GM12873 (cell line): ENCODE results near the gene CX3CR1.

Source experiments
- TF ChIP-seq, protein P1 (sequence below): IDR thresholded peaks from 2 replicates; pipeline ENCODE4 v1.5.1; 2012; ENCODE audit warnings: low read depth, mild to moderate bottlenecking, moderate library complexity, low read length, control low read depth; ENCODE audit not compliant: insufficient read depth; ENCODE audit errors: missing control alignments

Gene CX3CR1

DNA sequence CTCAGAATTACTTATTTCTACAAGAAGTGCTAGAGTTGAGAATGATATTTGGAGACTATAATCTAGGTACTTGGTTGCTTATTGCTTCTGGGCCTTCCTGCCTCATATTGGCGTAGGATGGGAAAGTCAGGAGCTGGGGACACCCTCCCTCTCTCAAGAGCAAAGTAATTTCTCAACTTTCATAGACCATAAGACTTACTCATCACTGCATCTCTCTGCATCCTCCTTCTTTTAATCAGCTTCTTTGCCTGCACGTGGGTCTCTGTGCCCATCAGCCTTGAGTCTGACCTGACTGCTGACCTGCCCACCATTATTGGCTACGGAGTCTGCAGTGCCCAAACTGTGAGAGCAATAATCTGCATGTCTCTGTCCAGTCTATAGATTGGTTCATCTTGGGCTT lies 60.1 kb downstream of the CX3CR1 start:
- TF ChIP-seq, protein P1, sequence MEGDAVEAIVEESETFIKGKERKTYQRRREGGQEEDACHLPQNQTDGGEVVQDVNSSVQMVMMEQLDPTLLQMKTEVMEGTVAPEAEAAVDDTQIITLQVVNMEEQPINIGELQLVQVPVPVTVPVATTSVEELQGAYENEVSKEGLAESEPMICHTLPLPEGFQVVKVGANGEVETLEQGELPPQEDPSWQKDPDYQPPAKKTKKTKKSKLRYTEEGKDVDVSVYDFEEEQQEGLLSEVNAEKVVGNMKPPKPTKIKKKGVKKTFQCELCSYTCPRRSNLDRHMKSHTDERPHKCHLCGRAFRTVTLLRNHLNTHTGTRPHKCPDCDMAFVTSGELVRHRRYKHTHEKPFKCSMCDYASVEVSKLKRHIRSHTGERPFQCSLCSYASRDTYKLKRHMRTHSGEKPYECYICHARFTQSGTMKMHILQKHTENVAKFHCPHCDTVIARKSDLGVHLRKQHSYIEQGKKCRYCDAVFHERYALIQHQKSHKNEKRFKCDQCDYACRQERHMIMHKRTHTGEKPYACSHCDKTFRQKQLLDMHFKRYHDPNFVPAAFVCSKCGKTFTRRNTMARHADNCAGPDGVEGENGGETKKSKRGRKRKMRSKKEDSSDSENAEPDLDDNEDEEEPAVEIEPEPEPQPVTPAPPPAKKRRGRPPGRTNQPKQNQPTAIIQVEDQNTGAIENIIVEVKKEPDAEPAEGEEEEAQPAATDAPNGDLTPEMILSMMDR = no peak

DNA sequence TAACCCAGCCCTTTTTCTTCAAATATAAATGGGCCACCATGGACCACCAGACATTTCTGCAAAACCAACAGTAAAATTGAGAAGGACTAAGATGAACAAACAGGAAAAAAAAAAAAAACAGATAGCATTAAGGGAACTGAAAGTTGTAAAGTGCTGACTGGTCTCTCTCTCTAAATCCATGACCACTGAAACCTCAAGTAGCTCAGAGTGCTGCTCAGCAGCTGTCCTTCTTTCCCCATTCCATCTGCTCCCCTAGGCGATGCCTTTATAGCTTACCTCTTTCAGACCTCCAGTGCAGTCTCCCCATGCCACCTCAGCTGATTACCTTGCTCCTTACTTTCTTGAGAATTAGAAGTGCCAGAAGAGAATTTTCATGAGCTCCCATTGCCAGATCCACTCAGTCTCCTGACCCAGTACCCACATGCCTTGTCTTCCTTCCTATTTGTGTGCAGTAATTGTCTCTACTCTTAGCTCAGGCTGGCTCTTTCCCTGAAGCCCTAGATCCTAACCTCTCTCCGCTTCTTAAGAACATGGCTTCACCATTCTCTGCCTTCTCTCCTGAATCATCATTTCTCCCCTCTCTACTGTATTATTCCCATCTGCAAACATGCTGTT lies 63.6 kb downstream of the CX3CR1 start:
- TF ChIP-seq, protein P1 = no peak

DNA sequence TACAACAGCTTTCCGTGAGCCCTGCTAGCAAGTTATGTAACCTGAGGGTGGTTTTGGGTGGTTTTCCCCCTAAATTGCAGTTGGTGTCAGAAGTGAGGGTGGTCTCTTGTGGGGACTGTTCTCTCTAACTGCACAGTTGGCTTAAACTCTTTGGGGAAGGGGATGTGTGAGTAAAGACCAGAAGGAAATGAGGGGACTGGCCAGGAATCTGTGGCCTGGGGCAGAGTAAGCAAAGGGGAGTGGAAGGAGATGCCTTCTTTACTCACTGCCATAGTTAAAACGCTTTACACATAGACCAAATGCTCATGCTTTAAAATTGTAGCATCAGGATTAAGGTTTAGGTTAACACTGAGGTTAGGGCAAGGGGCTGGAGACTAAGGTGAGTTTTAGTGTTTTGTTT lies 66.2 kb downstream of the CX3CR1 start:
- TF ChIP-seq, protein P1 = no peak
